SK-N-SH (cell line): Measurements from ENCODE around the gene MARCHF10. TPM values are rescaled to one million over a fixed set of nuclear protein-coding genes. Genes with fewer than 3 reads are reported as not detected.
A peak's percentile ranks its signal among the peaks of the same experiment; 100 is the strongest.

Source experiments
- CTCF ChIA-PET: fragments of 300-600, 350-600 bp; formaldehyde crosslinking; extraction: SDS; loops from one replicate; lab custom pipeline; 2021; lab: Yijun Ruan, JAX
- POLR2A ChIA-PET: fragments of 350-600 bp; sonication (Branson Sonifier 250); formaldehyde crosslinking; extraction: SDS; loops from one replicate; lab custom pipeline; 2020; ENCODE audit warnings: antibody characterized with exemption, inconsistent platforms; lab: Yijun Ruan, JAX
- DNase-seq: peaks from one replicate; pipeline ENCODE4 v3.0.0; 2012
- H2AFZ ChIP-seq: fragments of 200-600 bp; sonication (generic); 2 replicates; pipeline ENCODE4 v1.8.1; 2016; ENCODE audit warnings: antibody characterized with exemption, mild to moderate bottlenecking, low read depth
- H3F3A ChIP-seq: fragments of 200-600 bp; sonication (generic); replicated peaks from 2 replicates; pipeline ENCODE3; 2016; ENCODE audit warnings: antibody characterized with exemption, mild to moderate bottlenecking; ENCODE audit not compliant: insufficient read depth
- H3K27ac ChIP-seq, 2 experiments: fragments of 200-500 bp in 1 of 2; fragments of 200-600 bp in 1 of 2; sonication (Bioruptor generic) in 1 of 2; sonication (generic), shearing (Covaris generic) in 1 of 2; 2 replicates each; pipeline versions ENCODE4 v1.5.1 to v1.6.1; 2014 to 2016; ENCODE audit warnings: low read depth in 2 of 2, inconsistent platforms in 1 of 2, low read length in 1 of 2, mild to moderate bottlenecking in 1 of 2, mixed read lengths in 1 of 2
- H3K27me3 ChIP-seq: fragments of 200-600 bp; sonication (generic), shearing (Covaris generic); 2 replicates; pipeline ENCODE4 v1.6.1; 2016; ENCODE audit warnings: mixed run types; ENCODE audit not compliant: insufficient read depth
- H3K36me3 ChIP-seq, 2 experiments: fragments of 200-500 bp in 1 of 2; fragments of 200-600 bp in 1 of 2; sonication (Bioruptor generic) in 1 of 2; sonication (generic) in 1 of 2; replicated peaks in 1 of 2; 2 replicates each; pipeline versions ENCODE3 to v1.5.1; 2014 to 2016; ENCODE audit warnings: low read length in 1 of 2, mild to moderate bottlenecking in 1 of 2; ENCODE audit not compliant: insufficient read depth in 2 of 2, control insufficient read depth in 1 of 2
- H3K4me1 ChIP-seq, 2 experiments: fragments of 200-500 bp in 1 of 2; fragments of 200-600 bp in 1 of 2; sonication (Bioruptor generic) in 1 of 2; sonication (generic), shearing (Covaris generic) in 1 of 2; 2 replicates each; pipeline versions ENCODE4 v1.5.1 to v1.6.1; 2014 to 2016; ENCODE audit warnings: low read depth in 1 of 2, low read length in 1 of 2, mixed run types in 1 of 2; ENCODE audit not compliant: insufficient read depth in 2 of 2, control insufficient read depth in 1 of 2
- H3K4me2 ChIP-seq: fragments of 200-600 bp; sonication (generic), shearing (Covaris generic); 2 replicates; pipeline ENCODE4 v1.6.1; 2017; ENCODE audit warnings: mixed run types
- H3K4me3 ChIP-seq, 2 experiments: fragments of 200-500 bp in 1 of 2; fragments of 200-600 bp in 1 of 2; sonication (Bioruptor generic) in 1 of 2; sonication (generic), shearing (Covaris generic) in 1 of 2; 2 replicates each; pipeline versions ENCODE4 v1.5.1 to v1.8.1; 2014 to 2016; ENCODE audit warnings: low read depth in 2 of 2, inconsistent platforms in 1 of 2, low read length in 1 of 2, mild to moderate bottlenecking in 1 of 2, mixed read lengths in 1 of 2, moderate library complexity in 1 of 2
- H3K79me2 ChIP-seq: fragments of 200-600 bp; sonication (generic); 2 replicates; pipeline ENCODE4 v1.8.1; 2017; ENCODE audit warnings: mild to moderate bottlenecking; ENCODE audit not compliant: insufficient read depth
- H3K9ac ChIP-seq: fragments of 200-600 bp; sonication (generic); 2 replicates; pipeline ENCODE4 v1.6.1; 2017; ENCODE audit warnings: mixed run types
- H3K9me2 ChIP-seq: fragments of 200-600 bp; sonication (generic); 2 replicates; pipeline ENCODE4 v1.6.1; 2017; ENCODE audit warnings: mixed run types
- H3K9me3 ChIP-seq: fragments of 200-600 bp; sonication (generic); 2 replicates; pipeline ENCODE4 v1.6.1; 2017; ENCODE audit warnings: mixed run types, mild to moderate bottlenecking, moderate library complexity
- H4K20me1 ChIP-seq: fragments of 200-600 bp; sonication (generic); 2 replicates; pipeline ENCODE4 v1.6.1; 2017; ENCODE audit warnings: mild to moderate bottlenecking, mixed run types; ENCODE audit not compliant: insufficient read depth
- CHD2 ChIP-seq: fragments of 150-350 bp; IDR thresholded peaks from 2 replicates; pipeline ENCODE4 v1.6.1; 2018; ENCODE audit warnings: low read length; ENCODE audit not compliant: partially characterized antibody
- CTCF ChIP-seq: fragments of 200-600 bp; sonication (generic); IDR thresholded peaks from 2 replicates; pipeline ENCODE4 v1.6.1; 2017; ENCODE audit warnings: antibody characterized with exemption, mild to moderate bottlenecking, moderate library complexity
- ELF1 ChIP-seq: IDR thresholded peaks from 2 replicates; pipeline ENCODE4 v1.4.0; 2012
- EP300 ChIP-seq, 2 experiments: IDR thresholded peaks; 2 replicates each; pipeline versions ENCODE4 v1.4.0 to v1.6.1; 2012; ENCODE audit warnings: borderline replicate concordance in 1 of 2, low read depth in 1 of 2, low read length in 1 of 2
- GABPA ChIP-seq: IDR thresholded peaks from 2 replicates; pipeline ENCODE4 v1.4.0; 2012; ENCODE audit warnings: low read depth, mild to moderate bottlenecking
- IRF3 ChIP-seq: fragments of 150-350 bp; IDR thresholded peaks from 2 replicates; pipeline ENCODE4 v1.6.1; 2016; ENCODE audit warnings: mild to moderate bottlenecking, low read depth, low read length
- MAX ChIP-seq: IDR thresholded peaks from 2 replicates; pipeline ENCODE4 v1.4.0; 2012; ENCODE audit warnings: low read depth
- MEF2A ChIP-seq: IDR thresholded peaks from 2 replicates; pipeline ENCODE4 v1.4.0; 2012; ENCODE audit warnings: low read depth, borderline replicate concordance
- NFIC ChIP-seq: IDR thresholded peaks from 2 replicates; pipeline ENCODE4 v1.4.0; 2012; ENCODE audit warnings: borderline replicate concordance
- NRF1 ChIP-seq: IDR thresholded peaks from 2 replicates; pipeline ENCODE4 v1.6.1; 2012; ENCODE audit warnings: low read depth, mild to moderate bottlenecking, low read length
- PBX3 ChIP-seq: IDR thresholded peaks from 2 replicates; pipeline ENCODE4; 2012
- POLR2AphosphoS5 ChIP-seq: IDR thresholded peaks from 2 replicates; pipeline ENCODE4 v1.6.1; 2012; ENCODE audit warnings: low read depth, low read length
- RAD21 ChIP-seq: IDR thresholded peaks from 2 replicates; pipeline ENCODE4 v1.6.1; 2012; ENCODE audit warnings: mild to moderate bottlenecking, low read length
- RFX5 ChIP-seq: IDR thresholded peaks from 2 replicates; pipeline ENCODE4 v1.6.1; 2012; ENCODE audit warnings: mild to moderate bottlenecking, improper control_type of control experiment, low read length
- SMC3 ChIP-seq: IDR thresholded peaks from 2 replicates; pipeline ENCODE4 v1.6.1; 2012; ENCODE audit warnings: low read depth, low read length, improper control_type of control experiment
- TAF1 ChIP-seq: IDR thresholded peaks from 2 replicates; pipeline ENCODE4 v1.6.1; 2012; ENCODE audit warnings: low read depth, mild to moderate bottlenecking, low read length, moderate library complexity, borderline replicate concordance
- USF2 ChIP-seq: fragments of 150-350 bp; IDR thresholded peaks from 2 replicates; pipeline ENCODE4 v1.6.1; 2017; ENCODE audit warnings: antibody characterized with exemption, low read length, low read depth, borderline replicate concordance
- WGBS: methylation state at CpG from one replicate; pipeline ENCODE4 v1.1.6; 2017; ENCODE audit warnings: low lambda C conversion rate; 5-methylcytosine and 5-hydroxymethylcytosine counted together
- polyA plus RNA-seq, 3 experiments: library from polyadenylated mRNA; depleted of rRNA; stranded (reverse); fragments of >200 nt; gene quantifications; 2 replicates each; pipeline ENCODE4 v1.2.3, GENCODE V29; 2012

Gene MARCHF10
- polyA plus RNA-seq, 1 of the 3 experiments (the other 2 are of a cell fraction) = 0.16 TPM

- POLR2A ChIA-PET = interaction anchor here (1.5 kb wide), 1 partner anchor 264 kb away, joined by 3 read pairs; no protein-coding TSS in a partner anchor
- TF ChIP-seq NFIC (no peak), TAF1 (peak; percentile 17; the same call in 1 of the 2 replicates), EP300 (IDR thresholded peaks at IDR 0.05; ENCODE audit: borderline replicate concordance in 1 of 2, low read depth in 1 of 2, low read length in 1 of 2) (peak in 1 of 2 experiments; percentile 5; a peak in 1 of 4 replicates), MAX (peak; percentile 37), RAD21 (0 out of 2 replicates have a peak, but pooled peaks have one; percentile 1), GABPA (no peak), IRF3 (no peak), PBX3 (no peak), RFX5 (no peak), SMC3 (peak; percentile 25; the same call in 1 of the 2 replicates), MEF2A (no peak)
- Histone ChIP-seq H3K27ac (peak overlapping the region; percentile 69 to 85), H3K4me3 (peak overlapping the region; percentile 67 to 73), H3K4me2 (peak overlapping the region; percentile 93), H3K9ac (peak overlapping the region; percentile 95), H2AFZ (peak overlapping the region; percentile 78; the same call in 1 of the 2 replicates), H4K20me1 (no peaks in the 10 kb centered on the region), H3F3A (peaks cover 6% of the 10 kb centered on the region), H3K9me3 (peaks cover 5% of the 10 kb centered on the region), H3K9me2 (no peaks in the 10 kb centered on the region), H3K27me3 (no peaks in the 10 kb centered on the region), H3K36me3 (no peaks in the 10 kb centered on the region), H3K4me1 (peaks cover 15 to 29% of the 10 kb centered on the region in 2 experiments; a peak in 3 of 4 replicates), H3K79me2 (peaks cover 10% of the 10 kb centered on the region; the same call in 1 of the 2 replicates)
- no peak for DNase-seq
- 24% methylated on average over 25 of the region's 31 CpGs for WGBS
- CTCF ChIA-PET = interaction anchor here (0.5 to 6.3 kb wide), 23 partner anchors 11 to 721 kb away, joined by 3 to 61 read pairs (median 3); partner anchors contain the start of gene TANC2
Measured at GRCh38 chr17:62704381-62704971, 103.6 kb downstream of the MARCHF10 start.

- Histone ChIP-seq H3K9me3 (peaks cover 2% of the 10 kb centered on the region; the same call in 1 of the 2 replicates), H3K27ac (peak overlapping the region; percentile 69 to 85), H3K4me1 (peaks cover 15 to 29% of the 10 kb centered on the region in 2 experiments; a peak in 3 of 4 replicates), H3K9me2 (no peaks in the 10 kb centered on the region), H3K4me3 (peak overlapping the region; percentile 67 to 73), H3K79me2 (peaks cover 10% of the 10 kb centered on the region; the same call in 1 of the 2 replicates), H3F3A (peaks cover 11% of the 10 kb centered on the region), H3K4me2 (peak overlapping the region; percentile 93), H3K9ac (peak overlapping the region; percentile 95), H4K20me1 (no peaks in the 10 kb centered on the region), H3K27me3 (no peaks in the 10 kb centered on the region), H3K36me3 (no peaks in the 10 kb centered on the region), H2AFZ (peak overlapping the region; percentile 79; the same call in 1 of the 2 replicates)
- DNase-seq = peak; percentile 96
- 3% methylated on average over 23 of the region's 80 CpGs for WGBS
- CTCF ChIA-PET = interaction anchor here (0.5 to 6.3 kb wide), 21 partner anchors 11 to 722 kb away, joined by 3 to 61 read pairs (median 3); partner anchors contain the start of gene TANC2
- POLR2A ChIA-PET = interaction anchor here (1.5 kb wide), 1 partner anchor 265 kb away, joined by 3 read pairs; no protein-coding TSS in a partner anchor
- no peak for TF ChIP-seq MEF2A
- no peak for TF ChIP-seq NRF1
- TF ChIP-seq POLR2AphosphoS5 = no peak; the same call in 1 of the 2 replicates
- no peak for TF ChIP-seq IRF3
- no peak for TF ChIP-seq ELF1
- no peak for TF ChIP-seq GABPA
- no peak for TF ChIP-seq CHD2
- peak; percentile 82 for TF ChIP-seq CTCF
- TF ChIP-seq RFX5 = no peak
- peak; percentile 95 for TF ChIP-seq RAD21
- TF ChIP-seq USF2 = no peak
Measured at GRCh38 chr17:62703776-62704380, 104.2 kb downstream of the MARCHF10 start.
